HFFc6 (cell line): ENCODE results near the gene PDCD4. TPM values are rescaled to one million over a fixed set of nuclear protein-coding genes. Genes with fewer than 3 reads are reported as not detected.

Experiments used
- DNase-seq: peaks from one replicate; pipeline ENCODE4 v3.0.0-alpha.2; 2018
- H3K27ac Mint-ChIP-seq: 2 replicates; pipeline ENCODE4 v1.8.0; 2020; ENCODE audit warnings: mild to moderate bottlenecking, mixed read lengths
- H3K27me3 Mint-ChIP-seq: 2 replicates; pipeline ENCODE4 v1.8.0; 2021; ENCODE audit warnings: mild to moderate bottlenecking, moderate library complexity, mixed read lengths; ENCODE audit not compliant: insufficient read depth
- H3K36me3 Mint-ChIP-seq: 2 replicates; pipeline ENCODE4 v1.8.0; 2021; ENCODE audit warnings: low read depth, mixed read lengths
- H3K4me1 Mint-ChIP-seq: 2 replicates; pipeline ENCODE4 v1.8.0; 2020; ENCODE audit warnings: low read depth, mixed read lengths
- H3K4me3 Mint-ChIP-seq: 2 replicates; pipeline ENCODE4 v1.8.0; 2020; ENCODE audit warnings: mild to moderate bottlenecking, moderate library complexity, mixed read lengths
- H3K9me3 Mint-ChIP-seq: 2 replicates; pipeline ENCODE4 v1.8.0; 2020; ENCODE audit warnings: mild to moderate bottlenecking, mixed read lengths
- CTCF ChIP-seq: fragments of 200-600 bp; sonication (generic); IDR thresholded peaks from 2 replicates; pipeline ENCODE4 v1.5.0; 2021; ENCODE audit warnings: antibody characterized with exemption, mild to moderate bottlenecking
- total RNA-seq, 6 experiments: library from RNA; stranded (reverse); fragmentation: NEBNext Ultra II Directional; extraction: Animal tissue kit (Norgen Biotek cat#: 25700); gene quantifications; 2 replicates in 1 of 6; 3 replicates in 5 of 6; pipeline ENCODE4 v1.2.3, GENCODE V29; 2021

PDCD4 gene
- total RNA-seq, 6 experiments from 2014 or later = 56.0 to 85.6 (median 72.8) TPM

GRCh38 chr10:110833234-110833940, 38.3 kb upstream of the PDCD4 start:
- no peak for TF ChIP-seq CTCF
- H3K4me1 Mint-ChIP-seq = no peaks in the 10 kb centered on the region
- no peak for DNase-seq
- no peaks in the 10 kb centered on the region for H3K36me3 Mint-ChIP-seq
- no peak overlapping the region for H3K27ac Mint-ChIP-seq
- H3K9me3 Mint-ChIP-seq = no peaks in the 10 kb centered on the region
- H3K4me3 Mint-ChIP-seq = no peak overlapping the region
- H3K27me3 Mint-ChIP-seq = peaks cover 28% of the 10 kb centered on the region

GRCh38 chr10:110833941-110834628, 37.6 kb upstream of the PDCD4 start:
- Mint-ChIP-seq H3K27ac (no peak overlapping the region), H3K9me3 (no peaks in the 10 kb centered on the region)

GRCh38 chr10:110834629-110835301, 37.0 kb upstream of the PDCD4 start:
- Mint-ChIP-seq H3K4me1 (no peaks in the 10 kb centered on the region), H3K27ac (no peak overlapping the region), H3K9me3 (no peaks in the 10 kb centered on the region), H3K27me3 (peaks cover 24% of the 10 kb centered on the region), H3K36me3 (no peaks in the 10 kb centered on the region), H3K4me3 (no peak overlapping the region)
- DNase-seq = no peak
- no peak for TF ChIP-seq CTCF

More at GRCh38 chr10:110833941-110834628, 37.6 kb upstream of the PDCD4 start:
- H3K4me3 Mint-ChIP-seq = no peak overlapping the region
- H3K4me1 Mint-ChIP-seq = no peaks in the 10 kb centered on the region
- no peak for DNase-seq
- peaks cover 22% of the 10 kb centered on the region for H3K27me3 Mint-ChIP-seq
- no peak for TF ChIP-seq CTCF
- H3K36me3 Mint-ChIP-seq = no peaks in the 10 kb centered on the region

GRCh38 chr10:110835841-110836240, 35.9 kb upstream of the PDCD4 start:
- H3K9me3 Mint-ChIP-seq = no peaks in the 10 kb centered on the region
- no peak overlapping the region for H3K27ac Mint-ChIP-seq
- no peak for TF ChIP-seq CTCF
- H3K4me3 Mint-ChIP-seq = no peak overlapping the region
- no peaks in the 10 kb centered on the region for H3K4me1 Mint-ChIP-seq
- DNase-seq = no peak
- peaks cover 19% of the 10 kb centered on the region for H3K27me3 Mint-ChIP-seq
- H3K36me3 Mint-ChIP-seq = no peaks in the 10 kb centered on the region

- H3K27ac Mint-ChIP-seq = no peak overlapping the region
- peaks cover 19% of the 10 kb centered on the region for H3K27me3 Mint-ChIP-seq
- H3K36me3 Mint-ChIP-seq = no peaks in the 10 kb centered on the region
- no peak for DNase-seq
- H3K4me3 Mint-ChIP-seq = no peak overlapping the region
- no peaks in the 10 kb centered on the region for H3K9me3 Mint-ChIP-seq
- no peak for TF ChIP-seq CTCF
- H3K4me1 Mint-ChIP-seq = no peaks in the 10 kb centered on the region
Observed at GRCh38 chr10:110836706-110837105, 35.0 kb upstream of the PDCD4 start.
